GM08714 (cell line): ENCODE results near the gene OR4D6.

Source experiments
- H3K4me3 ChIP-seq: fragments of 200-500 bp; sonication (Bioruptor generic); 2 replicates; pipeline ENCODE4 v1.5.1; 2014; ENCODE audit warnings: mild to moderate bottlenecking, low read length, inconsistent platforms
- ZNF274 ChIP-seq: IDR thresholded peaks from 2 replicates; pipeline ENCODE4 v1.6.1; 2012; ENCODE audit warnings: mild to moderate bottlenecking, low read depth, low read length

OR4D6 gene

DNA sequence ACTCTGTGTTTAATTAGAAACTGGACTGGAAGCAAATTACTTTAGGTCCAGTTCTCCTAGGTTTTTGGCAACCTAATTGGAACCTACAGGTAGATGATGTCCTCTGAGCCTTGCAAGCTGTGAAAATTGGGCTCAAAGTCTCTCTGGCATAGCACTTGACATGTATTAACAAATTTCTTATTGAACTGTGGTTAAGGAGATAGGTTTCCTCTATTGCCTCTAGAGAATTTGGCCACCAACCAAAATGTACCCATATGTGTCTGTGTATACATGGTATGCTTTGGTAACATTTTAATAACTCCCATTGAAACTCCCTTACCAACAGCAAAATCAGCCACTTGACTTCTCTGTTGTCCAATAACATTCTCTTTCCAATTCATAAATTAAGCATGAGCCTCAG is 16.3 kb downstream of the OR4D6 start, which contains the start of gene OR4D10:
Gene OR4D10, plus strand, starts transcription at position 301 of the 400 bp plus-strand sequence. CDS start 4,115 bp downstream, outside the sequence.
- no peak within 1 kb of the TSS for H3K4me3 ChIP-seq
- no peak for TF ChIP-seq ZNF274

DNA sequence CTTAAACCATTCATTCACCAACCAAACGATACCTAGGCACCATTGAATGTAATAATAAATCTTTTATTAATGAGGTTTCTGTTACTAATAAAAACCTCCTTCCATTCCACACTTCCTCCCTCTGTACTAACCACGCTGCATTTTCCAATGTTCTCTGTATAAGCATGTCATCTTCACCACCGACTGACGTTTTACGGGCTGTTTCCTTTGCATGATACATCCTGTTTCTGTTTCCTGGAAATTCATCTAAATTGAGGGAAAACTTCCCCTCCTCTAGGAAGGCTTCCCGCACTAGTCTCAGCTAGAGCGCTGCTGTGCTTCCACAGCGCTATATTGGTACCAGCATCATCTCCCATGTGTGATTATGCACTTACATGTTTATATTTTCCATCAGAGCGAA is 18.4 kb downstream of the OR4D6 start:
- no peak for TF ChIP-seq ZNF274
- no peak overlapping the region for H3K4me3 ChIP-seq

DNA sequence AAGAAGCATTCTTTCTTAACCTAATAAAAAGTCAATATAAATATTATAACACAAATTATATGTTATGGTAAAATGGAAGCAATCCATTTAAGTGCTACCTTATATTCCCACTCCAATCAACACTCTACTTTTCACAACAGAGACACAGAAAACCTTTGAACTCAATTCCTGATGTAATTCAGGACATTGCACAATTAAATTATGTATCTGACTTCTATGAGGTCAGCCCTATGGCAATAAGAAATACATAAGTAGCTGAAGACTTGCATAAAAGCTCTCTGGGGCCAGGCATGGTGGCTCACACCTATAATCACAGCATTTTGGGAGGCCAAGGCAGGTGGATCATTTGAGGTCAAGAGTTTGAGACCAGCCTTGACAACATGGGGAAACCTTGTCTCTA is 23.1 kb downstream of the OR4D6 start:
- no peak for TF ChIP-seq ZNF274
- H3K4me3 ChIP-seq: no peak overlapping the region

DNA sequence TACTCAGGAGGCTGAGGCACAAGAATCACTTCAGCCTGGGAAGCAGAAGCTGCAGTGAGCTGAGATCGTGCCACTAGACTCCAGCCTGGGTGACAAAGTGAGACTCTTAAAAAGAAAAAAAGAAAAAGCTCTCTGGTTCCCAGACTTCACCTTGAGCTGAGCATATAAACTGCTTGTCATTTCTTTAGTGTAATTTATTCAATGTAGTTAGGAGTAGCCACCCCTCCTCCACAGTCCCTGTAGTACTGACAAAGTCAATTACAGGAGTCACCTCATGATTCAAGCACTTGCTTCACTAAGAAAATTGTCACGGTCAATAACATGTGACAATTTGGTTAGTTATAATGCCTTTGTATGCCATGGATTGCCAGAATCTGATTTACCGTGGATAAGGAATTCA is 23.6 kb downstream of the OR4D6 start:
- TF ChIP-seq ZNF274: no peak
- no peak overlapping the region for H3K4me3 ChIP-seq

DNA sequence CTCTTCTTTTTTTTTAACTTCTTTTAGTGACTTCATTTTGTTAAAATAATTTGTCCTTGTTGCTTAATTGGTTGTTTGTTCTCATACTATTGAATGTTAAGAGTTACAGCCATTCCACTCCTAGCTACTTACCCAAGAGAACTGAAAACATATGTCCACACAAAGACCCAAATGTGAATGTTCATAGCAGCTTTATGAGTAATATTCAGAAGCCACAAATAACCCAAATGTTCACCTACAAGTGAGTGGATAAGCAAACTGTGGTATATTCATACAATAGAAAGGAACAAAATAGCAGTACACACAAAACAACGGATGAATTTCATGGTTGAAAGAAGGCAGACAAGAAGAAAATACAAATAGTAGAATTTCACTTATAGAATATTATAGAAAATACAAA is 45.2 kb downstream of the OR4D6 start:
- no peak for TF ChIP-seq ZNF274
- no peak overlapping the region for H3K4me3 ChIP-seq

DNA sequence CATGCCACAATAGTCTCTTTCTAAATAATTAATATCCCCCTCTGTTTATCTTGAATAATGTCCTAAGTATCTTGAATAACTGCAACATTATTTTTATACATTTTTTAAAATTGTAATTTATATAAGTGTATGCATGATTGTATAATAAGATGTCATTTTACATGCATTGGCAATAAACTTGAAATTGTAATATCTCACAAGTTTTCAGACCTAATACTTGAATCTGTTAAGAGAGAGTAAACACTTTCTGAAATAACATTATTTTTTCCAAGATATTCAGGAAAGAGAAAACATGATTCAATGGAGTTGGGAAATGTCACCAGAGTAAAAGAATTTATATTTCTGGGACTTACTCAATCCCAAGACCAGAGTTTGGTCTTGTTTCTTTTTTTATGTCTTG is 46.5 kb downstream of the OR4D6 start, which contains the start of gene OR4D11:
Gene OR4D11, plus strand, starts transcription at position 301 of the 400 bp plus-strand sequence. Its CDS starts 0 bp downstream, at position 301.
- TF ChIP-seq ZNF274: no peak
- H3K4me3 ChIP-seq: no peak within 1 kb of the TSS
